CD4-positive, alpha-beta T cell treated with Interleukin-21 for 1 hour (primary cell): ENCODE measurements around the gene RTN4.

ENCODE experiments used
- DNase-seq: peaks from one replicate; pipeline ENCODE4 v3.0.0-alpha.2; 2020

RTN4 gene

GRCh38 chr2:54966837-54967236 is 83.4 kb downstream of the RTN4 start:
- no peak for DNase-seq

DNA sequence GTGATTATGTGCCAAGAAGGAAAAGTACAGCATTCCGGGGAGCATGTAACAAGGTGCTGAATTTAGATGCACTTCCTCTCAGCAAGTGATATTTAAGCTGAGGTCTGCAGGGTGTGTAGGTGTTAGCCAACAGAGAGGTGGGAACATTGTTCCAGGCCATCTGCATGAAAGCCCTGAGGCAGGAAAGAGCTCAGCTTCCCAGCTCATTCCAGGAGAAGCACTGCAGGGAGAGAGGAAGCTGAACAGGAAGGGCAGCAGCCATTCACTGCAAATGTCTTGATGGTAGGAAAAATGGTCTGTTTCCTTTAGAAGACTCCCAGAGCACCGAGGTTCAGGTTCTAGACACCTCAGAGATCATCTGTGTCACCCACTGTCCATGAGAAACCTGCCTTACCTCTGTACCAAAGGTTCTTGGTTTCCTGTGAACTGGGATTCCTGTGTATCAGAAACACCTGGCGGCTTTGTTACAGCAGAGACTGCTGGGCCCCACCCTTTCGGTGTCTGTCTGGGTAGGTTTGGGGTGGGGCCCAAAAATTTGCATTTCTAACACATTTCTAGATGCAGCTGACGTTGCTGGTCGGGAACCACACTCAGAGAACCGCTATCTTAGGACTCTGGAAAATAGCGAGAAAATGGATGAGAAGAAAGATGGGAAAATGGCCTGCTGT is 84.0 kb downstream of the RTN4 start:
- DNase-seq: no peak

DNA sequence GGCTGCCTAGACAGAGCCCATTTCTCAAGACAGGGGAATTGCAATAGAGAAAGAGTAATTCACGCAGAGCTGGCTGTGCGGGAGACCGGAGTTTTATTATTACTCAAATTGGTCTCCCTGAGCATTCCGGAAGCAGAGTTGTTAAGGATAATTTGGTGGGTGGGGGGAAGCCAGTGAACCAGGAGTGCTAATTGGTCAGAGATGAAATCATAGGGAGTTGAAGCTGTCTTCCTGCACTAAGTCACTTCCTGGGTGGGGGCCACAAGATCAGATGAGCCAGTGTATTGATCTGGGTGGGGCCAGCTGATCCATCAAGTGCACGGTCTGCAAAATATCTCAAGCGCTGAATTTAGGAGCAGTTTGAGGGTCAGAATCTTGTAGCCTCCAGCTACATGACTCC is 84.8 kb downstream of the RTN4 start:
- DNase-seq: no peak

GRCh38 chr2:54964816-54965215 is 85.4 kb downstream of the RTN4 start:
- no peak for DNase-seq

DNA sequence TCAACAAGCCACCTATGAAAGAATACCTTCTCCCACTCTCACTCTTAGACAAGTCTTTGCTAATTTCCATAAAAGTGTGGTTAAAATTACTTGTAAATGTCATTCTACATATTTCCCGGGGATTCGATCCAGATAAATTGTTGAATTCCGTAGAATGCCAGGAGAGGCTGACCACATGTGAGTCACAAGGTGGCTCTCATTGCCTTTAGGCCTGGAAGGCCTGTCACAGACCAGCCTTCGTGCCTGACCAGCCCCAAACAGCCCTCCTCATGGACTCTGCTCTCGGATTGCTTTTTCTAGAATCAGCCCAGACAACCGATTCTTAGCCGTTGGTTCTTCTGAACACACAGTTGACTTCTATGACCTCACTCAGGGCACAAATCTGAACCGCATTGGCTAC is 86.0 kb downstream of the RTN4 start:
- DNase-seq: no peak

GRCh38 chr2:54963476-54963875 is 86.8 kb downstream of the RTN4 start:
- DNase-seq: no peak

DNA sequence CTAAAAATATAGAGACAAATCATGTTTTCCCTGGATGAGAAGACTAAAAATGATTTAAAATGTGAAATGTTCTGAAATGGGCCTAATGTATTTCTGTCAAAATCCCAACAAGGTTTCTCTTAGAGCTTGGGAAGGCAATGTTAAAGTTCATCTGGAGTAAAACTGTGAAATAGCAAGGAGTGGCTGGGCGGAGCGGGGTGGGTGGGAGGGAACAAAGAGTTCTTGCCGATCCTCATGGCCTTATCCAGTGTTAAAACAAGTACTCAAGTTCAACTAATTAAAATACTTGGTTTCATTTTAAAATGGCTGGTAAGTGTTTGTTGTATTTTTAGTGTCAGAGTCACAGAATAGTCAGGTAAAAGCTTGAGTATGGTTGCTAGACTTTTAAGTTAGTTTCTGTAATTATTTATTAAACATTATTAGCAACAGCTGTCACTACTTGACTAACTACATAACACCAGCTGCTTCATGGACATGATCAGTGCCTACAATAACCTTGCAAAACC is 87.3 kb downstream of the RTN4 start:
- no peak for DNase-seq

GRCh38 chr2:54962511-54962910 is 87.7 kb downstream of the RTN4 start:
- DNase-seq: no peak

- no peak for DNase-seq
These were observed 90.1 kb downstream of the RTN4 start for GRCh38 chr2:54960164-54960563.

DNA sequence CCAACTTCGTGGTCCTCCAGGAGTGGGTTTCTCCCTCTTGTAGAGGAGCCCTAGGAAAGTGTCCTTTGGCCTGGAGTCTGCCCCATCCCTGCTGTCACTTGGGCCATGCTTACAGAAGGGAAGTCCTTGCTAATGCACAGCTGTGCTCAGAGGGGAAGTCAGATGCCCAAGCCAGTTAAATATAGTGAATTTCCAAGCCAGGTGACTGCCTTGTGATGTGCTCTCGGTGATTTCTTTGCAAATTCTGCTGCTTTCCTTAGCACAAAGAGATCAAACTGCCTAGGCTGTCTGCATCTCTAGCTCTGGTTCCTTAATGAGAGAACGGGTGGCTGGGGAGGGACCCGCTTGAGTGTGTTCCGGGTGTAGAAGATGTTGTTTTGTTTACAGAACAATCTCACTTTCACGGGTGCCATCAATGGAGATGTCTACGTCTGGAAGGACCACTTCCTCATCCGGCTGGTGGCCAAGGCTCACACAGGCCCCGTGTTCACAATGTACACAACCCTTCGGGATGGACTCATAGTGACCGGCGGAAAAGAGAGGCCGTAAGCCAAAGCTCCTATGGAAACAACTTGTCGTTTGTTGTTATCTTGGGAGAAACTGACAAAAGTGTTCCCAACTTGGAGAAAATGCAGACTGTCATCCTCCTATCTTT is 91.4 kb downstream of the RTN4 start:
- DNase-seq: no peak

- DNase-seq: no peak
These were observed 92.8 kb downstream of the RTN4 start for GRCh38 chr2:54957321-54957999.

DNA sequence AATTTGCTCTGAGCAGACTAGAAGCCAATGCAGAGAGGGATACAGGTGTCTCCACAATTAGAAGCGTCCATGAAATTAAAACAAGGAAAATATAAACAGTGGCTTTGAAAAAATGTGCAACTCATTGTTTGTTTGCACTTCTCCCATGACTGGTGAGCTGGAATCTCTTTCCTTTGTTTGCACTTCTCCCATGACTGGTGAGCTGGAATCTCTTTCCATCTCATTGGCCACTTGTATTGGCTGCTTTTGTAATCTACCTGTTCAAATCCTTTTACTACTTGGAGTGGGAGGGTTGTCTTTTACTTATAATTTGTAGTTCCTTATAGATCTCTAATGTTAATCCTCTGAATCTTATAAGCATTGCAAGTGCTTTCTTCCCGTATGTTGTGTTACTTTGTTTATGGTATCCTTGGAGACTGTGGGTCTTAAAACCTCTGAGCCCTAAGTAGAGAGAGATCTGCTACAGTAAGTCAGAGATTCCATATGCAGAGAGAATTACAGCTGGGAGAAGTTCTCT is 94.1 kb downstream of the RTN4 start:
- no peak for DNase-seq

DNA sequence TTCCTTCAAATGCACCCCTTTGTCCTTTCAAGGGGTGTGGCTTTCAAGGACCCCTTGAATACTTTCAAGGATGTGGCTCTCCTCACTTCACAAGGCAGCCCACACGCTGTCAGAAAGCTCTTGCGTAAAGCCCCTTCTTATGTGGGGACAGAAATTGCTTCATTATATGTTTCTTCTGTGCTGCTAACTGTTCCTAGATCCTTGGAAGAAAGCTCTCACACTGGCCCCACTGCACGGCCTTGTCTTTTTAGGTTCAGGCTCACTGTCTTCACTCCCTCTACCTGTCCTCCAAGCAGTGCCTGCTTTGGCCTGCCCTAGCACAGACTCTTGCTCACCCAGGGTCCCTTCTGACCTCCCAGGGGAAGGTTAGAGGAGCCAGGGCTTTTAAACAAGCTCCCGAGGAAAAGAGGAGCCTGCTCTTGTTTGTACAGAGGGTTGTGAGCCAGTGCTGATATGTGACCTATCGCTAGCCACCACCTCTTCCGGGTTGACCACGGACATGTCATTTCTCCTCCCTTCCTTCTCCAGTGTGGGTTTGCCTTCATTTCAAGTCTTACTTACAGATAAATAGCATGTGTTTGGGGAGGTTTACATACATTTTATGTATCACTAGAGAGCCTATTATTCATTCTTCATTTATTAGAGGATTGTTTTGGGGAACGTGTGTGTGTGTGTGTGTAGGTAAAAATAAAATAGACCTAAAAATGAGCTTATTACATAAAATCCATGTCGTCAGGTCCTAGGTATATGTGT is 94.7 kb downstream of the RTN4 start:
- no peak for DNase-seq

GRCh38 chr2:54954705-54955357 is 95.4 kb downstream of the RTN4 start:
- no peak for DNase-seq

DNA sequence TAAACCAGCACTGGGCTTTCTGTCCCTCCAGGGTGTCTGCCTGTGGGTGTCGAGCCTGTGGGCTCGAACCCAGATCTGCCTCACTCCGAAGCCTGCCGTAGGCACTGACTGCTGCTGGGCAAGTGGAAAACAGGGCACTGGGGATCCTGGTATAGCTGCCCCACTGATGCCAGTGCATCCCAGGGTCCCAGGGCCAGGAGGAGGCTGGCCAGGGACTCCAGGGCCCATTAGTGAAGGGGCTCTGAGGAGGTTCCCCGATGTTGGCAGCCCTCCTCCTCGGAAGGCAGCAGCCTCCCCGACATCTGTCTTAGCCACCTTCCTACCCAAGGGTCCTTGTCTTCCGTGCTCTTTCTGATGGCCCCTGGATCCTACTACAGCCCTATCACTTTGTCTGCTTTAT is 96.1 kb downstream of the RTN4 start:
- DNase-seq: no peak

GRCh38 chr2:54952978-54953456 is 97.2 kb downstream of the RTN4 start:
- DNase-seq: no peak

- no peak for DNase-seq
These were observed 97.8 kb downstream of the RTN4 start for GRCh38 chr2:54952425-54952824.

DNA sequence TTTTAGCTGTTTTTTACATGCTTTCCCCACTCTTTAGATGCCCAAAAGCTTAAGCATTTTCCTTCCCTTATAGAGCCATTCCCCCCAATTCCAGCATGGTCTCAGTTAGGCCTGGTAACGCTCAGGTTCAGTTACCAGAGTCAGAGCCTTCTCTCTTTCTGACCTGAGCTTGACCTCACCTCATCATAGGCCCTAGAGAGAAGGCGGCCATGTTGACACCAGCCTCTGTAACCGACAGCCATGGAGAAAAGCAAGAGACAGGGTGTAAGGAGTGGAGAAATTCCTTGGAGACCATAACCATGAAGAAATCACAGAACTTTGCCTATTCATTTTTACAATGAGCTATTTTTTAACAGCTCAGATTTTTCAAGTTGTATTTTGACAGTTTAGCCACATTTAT is 99.4 kb downstream of the RTN4 start:
- DNase-seq: no peak

- no peak for DNase-seq
These were observed 100.8 kb downstream of the RTN4 start for GRCh38 chr2:54949431-54949830.

GRCh38 chr2:54948120-54948519 is 102.1 kb downstream of the RTN4 start:
- DNase-seq: no peak

- DNase-seq: no peak
These were observed 102.6 kb downstream of the RTN4 start for GRCh38 chr2:54947646-54948045.

DNA sequence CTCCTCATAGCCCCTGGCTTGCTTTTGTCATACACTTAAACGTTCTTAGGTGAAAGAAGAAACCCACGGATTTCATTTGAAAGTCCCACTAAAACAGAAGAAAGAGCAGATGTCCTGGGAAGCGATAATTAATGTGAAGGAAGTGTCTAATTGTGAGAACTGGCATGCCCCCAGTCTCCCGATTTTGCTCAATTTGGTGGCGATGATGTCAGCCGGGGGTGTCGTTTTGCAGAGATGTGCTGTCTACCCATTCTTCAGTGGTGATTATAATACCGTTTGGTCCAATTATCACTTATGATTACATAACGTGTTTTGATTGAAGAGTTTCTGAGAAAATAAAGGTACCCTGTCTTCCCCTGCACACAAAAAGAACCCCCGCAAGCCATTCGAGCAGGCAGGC is 103.1 kb downstream of the RTN4 start:
- no peak for DNase-seq
